Heart left ventricle (tissue), 16 donors: ENCODE results near the gene TMEM169. TPM values are rescaled to one million over a fixed set of nuclear protein-coding genes. Genes with fewer than 3 reads are reported as not detected.

Experiments
- ATAC-seq, 4 donors: fragments of 200-7000 bp; cut with Tn5 transposase; one replicate each; pipeline ENCODE4 v1.9.1; 2020 to 2022; ENCODE audit warnings: moderate library complexity in 4 of 4, mild to moderate bottlenecking in 3 of 4, moderate number of reproducible peaks in 1 of 4
- DNase-seq, 5 donors: peaks; one replicate each; pipeline ENCODE4 v3.0.0-alpha.2; 2020
- H3K27ac ChIP-seq, 12 donors: fragments of 200-600 bp; sonication (generic) in 4 of 12; one replicate each; pipeline versions ENCODE4 v1.5.0 to v1.8.0; 2016 to 2022; ENCODE audit warnings: mild to moderate bottlenecking in 2 of 12
- H3K27me3 ChIP-seq, 9 donors: fragments of 200-600 bp; sonication (generic) in 2 of 9; one replicate each; pipeline versions ENCODE4 v1.5.1 to v1.8.0; 2016 to 2022; ENCODE audit warnings: mild to moderate bottlenecking in 3 of 9
- H3K36me3 ChIP-seq, 9 donors: fragments of 200-600 bp; sonication (generic) in 2 of 9; one replicate each; pipeline versions ENCODE4 v1.5.0 to v1.8.0; 2018 to 2022; ENCODE audit warnings: mild to moderate bottlenecking in 2 of 9
- H3K4me1 ChIP-seq, 12 donors: fragments of 200-600 bp; sonication (generic) in 4 of 12; one replicate each; pipeline versions ENCODE4 v1.5.0 to v1.8.0; 2016 to 2022; ENCODE audit warnings: mild to moderate bottlenecking in 3 of 12
- H3K4me3 ChIP-seq, 12 donors: fragments of 200-600 bp; sonication (generic) in 4 of 12; one replicate each; pipeline versions ENCODE4 v1.5.0 to v1.8.0; 2017 to 2022; ENCODE audit warnings: mild to moderate bottlenecking in 9 of 12, moderate library complexity in 4 of 12
- H3K9me3 ChIP-seq, 12 donors: fragments of 200-600 bp; sonication (generic) in 4 of 12; one replicate each; pipeline versions ENCODE4 v1.5.0 to v1.8.0; 2016 to 2022; ENCODE audit warnings: mild to moderate bottlenecking in 1 of 12
- POLR2A ChIP-seq, 2 donors: fragments of 450-650 bp; IDR thresholded peaks; one replicate each; pipeline ENCODE4 v1.6.1; 2017; ENCODE audit warnings: antibody characterized with exemption in 2 of 2, mild to moderate bottlenecking in 2 of 2, moderate library complexity in 2 of 2
- WGBS, 4 donors: extraction: QIAGEN DNeasy Blood & Tissue Kit in 2 of 4; methylation state at CpG; one replicate each; pipeline versions ENCODE4 v1.1.5 to v1.1.7; 2013 to 2018; 5-methylcytosine and 5-hydroxymethylcytosine counted together
- intact Hi-C, 10 donors: fragments of 100-400 bp; cut with DNase I; formaldehyde crosslinking; loops; one replicate each; pipeline versions ENCODE4 v1.11.1 to v1.14.2; 2022
- polyA plus RNA-seq, 2 donors: library from polyadenylated mRNA; stranded (reverse); fragments of 200-250 nt; gene quantifications; one replicate each; pipeline ENCODE4 v1.2.3, GENCODE V29; 2013
- total RNA-seq, 9 donors: library from RNA; depleted of rRNA in 2 of 9; stranded (reverse); fragments of >200 nt in 2 of 9; fragmentation: NEBNext Ultra II Directional in 3 of 9; extraction: Animal tissue kit (Norgen Biotek cat#: 25700) in 3 of 9; gene quantifications; one replicate each; pipeline versions ENCODE4 v1.1.0 to v1.2.4, GENCODE V29; 2016 to 2023
- TF ChIP-seq, protein P1 (sequence below), 12 donors: fragments of 200-600 bp; sonication (generic) in 4 of 12; IDR thresholded peaks; one replicate each; pipeline versions ENCODE4 v1.5.0 to v1.8.0; 2018 to 2022; ENCODE audit warnings: antibody characterized with exemption in 12 of 12, mild to moderate bottlenecking in 5 of 12
- donor health status: ischemic (EF 13 %, LVEDD 7.1; RV severe dilation, severe dysfunction).
- donor health status: healthy with polysubstance abuse.
- donor health status: DM: no; HTN: yes; CAD: no.
- donor health status: DM: no; HTN: no; CAD: no.
- donor health status: ischemic (EF 25% LVEDD 6.9; RV normal size, moderate dysfunction).
- donor health status: ischemic (EF 25% LVEDD 5.7; RV mildly dilated, moderate dysfunction).
- donor health status: healthy.
- donor health status: DM: yes; HTN: yes; CAD: no.
- donor health status: ischemic (EF 35%, LVEDD 5.7; RV mildly dilated, moderate dysfunction).
- donor health status: nonischemic (EF 11% LVEDD 7.7; RV severe dilation, severe dysfunction).
- donor health status: DM: yes; HTN: yes; CAD: no.
- donor health status: PGD.
- donor health status: ischemic (EF 29% LVEDD 5.4; RV normal size, mild dysfunction).
- donor health status: nonischemic (EF 23%, LVEDD 6.1; RV moderate dilation, normal function).

The TMEM169 gene
- total and polyA plus RNA-seq, 11 donors: 0.15 to 1.5 (median 0.32) TPM

DNA sequence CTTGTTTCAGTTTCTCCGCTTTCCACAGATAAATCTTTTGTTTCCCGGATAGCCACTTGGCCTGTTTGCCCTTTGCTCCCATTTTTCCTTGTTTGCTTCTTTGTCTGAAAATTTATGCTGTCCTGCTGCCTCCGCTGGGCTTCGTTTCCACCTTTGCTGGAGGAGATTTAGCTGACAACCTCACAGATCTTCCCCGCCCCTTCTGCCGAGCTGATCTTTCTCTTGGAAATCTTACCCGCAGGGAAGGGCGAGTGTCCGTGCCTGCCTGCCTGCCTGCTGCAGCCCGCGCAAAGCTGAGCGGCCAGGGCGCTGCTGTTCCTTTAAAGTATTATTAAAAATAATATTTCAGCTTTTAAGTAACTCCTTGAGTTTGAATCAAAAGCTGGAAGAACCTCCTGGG, 26.0 kb downstream of the TMEM169 start:
- no peak for ATAC-seq
- 56 to 70% (median 60%) methylated on average over 13 of the region's 13 CpGs for WGBS, 4 donors
- DNase-seq: no peak
- Histone ChIP-seq H3K9me3 (no peaks in the 10 kb centered on the region), H3K4me3 (no peak overlapping the region), H3K36me3 (peaks cover 0 to 25% (median 21%) of the 10 kb centered on the region in 9 donors), H3K27me3 (no peaks in the 10 kb centered on the region), H3K4me1 (peaks cover 0 to 35% (median 25%) of the 10 kb centered on the region in 12 donors), H3K27ac (no peak overlapping the region)
- intact Hi-C loops: no loop called here
- TF ChIP-seq POLR2A (IDR thresholded peaks at IDR 0.05): no peak
- TF ChIP-seq, protein P1, sequence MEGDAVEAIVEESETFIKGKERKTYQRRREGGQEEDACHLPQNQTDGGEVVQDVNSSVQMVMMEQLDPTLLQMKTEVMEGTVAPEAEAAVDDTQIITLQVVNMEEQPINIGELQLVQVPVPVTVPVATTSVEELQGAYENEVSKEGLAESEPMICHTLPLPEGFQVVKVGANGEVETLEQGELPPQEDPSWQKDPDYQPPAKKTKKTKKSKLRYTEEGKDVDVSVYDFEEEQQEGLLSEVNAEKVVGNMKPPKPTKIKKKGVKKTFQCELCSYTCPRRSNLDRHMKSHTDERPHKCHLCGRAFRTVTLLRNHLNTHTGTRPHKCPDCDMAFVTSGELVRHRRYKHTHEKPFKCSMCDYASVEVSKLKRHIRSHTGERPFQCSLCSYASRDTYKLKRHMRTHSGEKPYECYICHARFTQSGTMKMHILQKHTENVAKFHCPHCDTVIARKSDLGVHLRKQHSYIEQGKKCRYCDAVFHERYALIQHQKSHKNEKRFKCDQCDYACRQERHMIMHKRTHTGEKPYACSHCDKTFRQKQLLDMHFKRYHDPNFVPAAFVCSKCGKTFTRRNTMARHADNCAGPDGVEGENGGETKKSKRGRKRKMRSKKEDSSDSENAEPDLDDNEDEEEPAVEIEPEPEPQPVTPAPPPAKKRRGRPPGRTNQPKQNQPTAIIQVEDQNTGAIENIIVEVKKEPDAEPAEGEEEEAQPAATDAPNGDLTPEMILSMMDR (IDR thresholded peaks at IDR 0.05): no peak

DNA sequence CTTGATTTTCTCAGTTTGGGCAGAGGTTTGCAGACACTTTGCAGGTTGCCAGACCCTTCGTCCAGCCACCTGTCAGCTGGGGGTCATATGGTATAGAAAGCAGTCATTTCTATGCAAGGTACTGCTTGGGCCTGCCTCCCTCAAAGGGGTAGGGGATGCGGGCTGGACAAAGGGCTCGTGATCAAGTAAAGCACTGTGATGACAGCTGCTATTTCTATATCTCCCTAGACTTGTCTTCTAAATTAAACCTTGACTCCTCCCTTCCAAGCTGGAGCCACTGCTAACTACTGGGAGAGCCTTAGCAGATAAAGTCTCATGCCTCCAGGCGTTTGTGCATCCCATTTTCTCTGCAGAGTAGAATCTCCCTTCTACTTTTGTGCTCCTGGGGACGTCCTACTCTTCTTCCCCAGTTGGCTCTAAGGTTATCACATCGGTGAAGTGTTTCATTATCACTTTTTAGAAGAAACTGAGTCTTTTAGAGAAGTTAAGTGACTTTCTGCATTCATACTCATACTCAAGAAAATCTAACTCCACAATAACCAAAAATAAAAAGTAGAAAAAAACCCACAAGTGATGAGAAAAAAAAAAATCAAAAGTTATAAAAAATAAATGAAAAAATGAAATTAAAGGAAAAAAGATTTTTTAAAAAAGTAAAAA, 26.7 kb downstream of the TMEM169 start:
- intact Hi-C loops: no loop called here
- Histone ChIP-seq H3K4me3 (peak overlapping the region in 11 of 12 donors; percentile 64 to 98 (median 89)), H3K4me1 (peaks cover 0 to 39% (median 27%) of the 10 kb centered on the region in 12 donors), H3K9me3 (no peaks in the 10 kb centered on the region), H3K27me3 (no peaks in the 10 kb centered on the region), H3K27ac (peak overlapping the region in 11 of 12 donors; percentile 16 to 96 (median 90)), H3K36me3 (peaks cover 0 to 32% (median 27%) of the 10 kb centered on the region in 9 donors)
- peak in 1 of 4 donors; percentile 1 for ATAC-seq
- DNase-seq: no peak
- no peak for TF ChIP-seq POLR2A (IDR thresholded peaks at IDR 0.05)
- TF ChIP-seq, protein P1 (IDR thresholded peaks at IDR 0.05): no peak
- 43 to 50% (median 46%) methylated on average over 6 of the region's 6 CpGs for WGBS, 4 donors

DNA sequence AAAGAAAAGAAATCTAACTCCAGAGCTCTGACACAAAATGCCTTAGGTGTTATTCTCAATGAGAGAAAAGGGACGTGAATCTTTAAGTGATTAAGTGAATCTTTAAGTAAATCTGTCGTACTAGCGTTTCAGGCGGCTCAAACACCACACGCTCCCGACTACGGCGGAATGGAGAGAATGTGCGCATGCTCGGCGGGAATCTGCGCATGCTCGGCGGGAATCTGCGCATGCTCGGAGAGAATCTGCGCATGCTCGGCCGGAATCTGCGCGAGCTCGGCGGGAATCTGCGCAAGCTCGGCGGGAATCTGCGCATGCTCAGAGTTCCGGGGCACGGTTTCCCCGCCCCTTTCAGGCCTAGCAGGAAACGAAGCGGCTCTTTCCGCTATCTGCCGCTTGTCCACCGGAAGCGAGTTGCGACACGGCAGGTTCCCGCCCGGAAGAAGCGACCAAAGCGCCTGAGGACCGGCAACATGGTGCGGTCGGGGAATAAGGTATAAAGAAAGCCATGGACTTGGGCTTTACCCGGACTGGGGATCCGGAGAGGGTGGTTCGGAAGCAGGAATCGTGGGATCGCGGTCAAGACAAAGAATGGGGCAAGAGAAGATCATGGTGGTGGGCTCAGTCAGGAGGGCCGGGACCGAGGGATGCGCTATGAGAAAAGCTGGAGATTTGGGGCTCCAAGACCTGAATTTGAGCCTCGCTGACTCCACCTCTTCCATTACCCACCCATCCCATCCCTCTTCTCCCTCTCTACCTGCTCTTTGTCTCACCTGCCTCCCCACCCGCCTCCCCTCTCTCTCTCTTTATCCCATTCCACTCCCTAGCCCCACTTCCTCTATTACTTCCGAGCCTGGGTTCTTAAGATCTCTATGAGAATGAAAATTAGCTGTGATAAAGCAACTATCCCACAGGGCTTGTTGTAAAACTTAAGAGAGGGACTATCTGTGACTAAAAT, 27.5 kb downstream of the TMEM169 start, which contains the start of gene XRCC5:
Gene XRCC5, plus strand, starts transcription at position 382 of the 955 bp plus-strand sequence. Its CDS starts 89 bp downstream, at position 471.
- peak; percentile 93 to 98 (median 96) for ATAC-seq
- Histone ChIP-seq H3K36me3 (peaks cover 0 to 40% (median 36%) of the 10 kb centered on the region in 9 donors), H3K4me1 (peaks cover 0 to 46% (median 30%) of the 10 kb centered on the region in 12 donors), H3K9me3 (no peaks in the 10 kb centered on the region), H3K27ac (peak within 1 kb of the TSS; percentile 78 to 96 (median 91)), H3K4me3 (peak within 1 kb of the TSS; percentile 64 to 98 (median 86)), H3K27me3 (no peaks in the 10 kb centered on the region)
- peak; percentile 95 to 99 (median 97) for DNase-seq
- TF ChIP-seq POLR2A (IDR thresholded peaks at IDR 0.05): peak in 1 of 2 donors; percentile 58
- TF ChIP-seq, protein P1 (IDR thresholded peaks at IDR 0.05): peak in 2 of 12 donors; percentile 5 to 8
- intact Hi-C loops: loop anchor here in 1 of 10 donors (1.0 kb wide), 1 partner anchor 28 kb away; the partner anchor contains the start of genes PECR and TMEM169
- 0 to 1% (median 0%) methylated on average over 39 to 57 of the region's 57 CpGs for WGBS, 4 donors
